HL-60/S4 treated with retinoic acid at 250 ng/mL for 4 days and 3 days (cell line): ENCODE results near the gene SNHG17.
"Not testable (repeated sequence)": the region's sequence is repeated elsewhere in the genome, so short reads cannot be mapped to it uniquely, and the experiment has no call there.

ENCODE experiments used
- in situ Hi-C: fragments of 300-500 bp; cut with MboI; formaldehyde crosslinking; loops from 2 replicates; pipeline ENCODE4 v1.7.0; 2022; ENCODE audit warnings: low sequenced_read_pairs

Gene SNHG17

GRCh38 chr20:38434770-38435554 lies at the start of gene SNHG17:
TSS of gene SNHG17 (minus strand) at chr20:38435328.
- in situ Hi-C loops: no loop called here

GRCh38 chr20:38479596-38479995 lies 44.5 kb upstream of the SNHG17 start:
- in situ Hi-C loops: no loop called here

DNA sequence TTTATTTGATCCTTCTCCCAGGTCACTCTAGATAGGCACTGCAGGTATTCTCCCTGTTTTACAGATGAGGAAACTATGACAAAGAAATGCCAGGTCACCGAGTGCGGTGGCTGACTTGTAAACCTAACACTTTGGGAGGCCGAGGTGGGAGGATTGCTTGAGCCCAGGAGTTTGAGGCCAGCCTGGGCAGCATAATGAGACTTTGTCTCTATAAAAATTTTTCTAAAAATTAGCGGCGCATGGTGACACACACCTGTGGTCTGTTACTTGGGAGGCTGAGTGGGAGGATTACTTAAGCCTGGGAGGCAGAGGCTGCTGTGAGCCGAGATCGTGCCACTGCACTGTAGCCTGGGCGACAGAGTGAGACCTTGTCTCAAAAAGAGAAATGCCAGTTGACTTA lies 42.6 kb upstream of the SNHG17 start:
- in situ Hi-C loops: no loop called here

- in situ Hi-C loops: no loop called here
Measured at GRCh38 chr20:38473367-38473795, 38.3 kb upstream of the SNHG17 start.

GRCh38 chr20:38472513-38473366 lies 37.6 kb upstream of the SNHG17 start, which contains the start of gene RALGAPB:
TSS of gene RALGAPB (plus strand) at chr20:38472843. CDS start at chr20:38488433, 15,590 bp downstream.
- in situ Hi-C loops: no loop called here

DNA sequence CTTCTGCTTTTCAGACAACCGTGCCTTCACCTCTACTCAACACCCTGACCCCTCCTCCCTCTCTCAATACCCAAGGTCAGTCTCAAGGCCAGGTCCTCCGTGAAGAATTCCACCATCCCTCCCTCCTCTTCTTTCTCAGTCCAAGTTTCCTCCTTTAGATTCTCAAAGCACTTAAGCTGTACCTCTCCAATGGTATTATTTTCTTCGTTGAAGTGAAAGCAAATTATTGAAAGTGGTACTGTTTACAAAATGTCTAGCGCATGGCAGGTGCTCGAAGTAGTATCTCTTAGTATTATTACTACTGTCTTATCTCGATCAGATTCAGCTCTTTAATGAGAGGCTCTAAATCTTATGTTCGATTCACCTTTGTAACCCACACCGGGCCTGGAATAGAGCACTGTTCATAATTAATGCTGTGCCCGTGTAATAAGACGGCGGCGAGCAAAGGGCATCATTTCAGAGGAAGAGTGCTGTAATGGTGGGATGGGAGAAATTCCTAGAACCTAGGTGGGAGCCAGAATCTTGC lies 36.9 kb upstream of the SNHG17 start:
- in situ Hi-C loops: no loop called here

DNA sequence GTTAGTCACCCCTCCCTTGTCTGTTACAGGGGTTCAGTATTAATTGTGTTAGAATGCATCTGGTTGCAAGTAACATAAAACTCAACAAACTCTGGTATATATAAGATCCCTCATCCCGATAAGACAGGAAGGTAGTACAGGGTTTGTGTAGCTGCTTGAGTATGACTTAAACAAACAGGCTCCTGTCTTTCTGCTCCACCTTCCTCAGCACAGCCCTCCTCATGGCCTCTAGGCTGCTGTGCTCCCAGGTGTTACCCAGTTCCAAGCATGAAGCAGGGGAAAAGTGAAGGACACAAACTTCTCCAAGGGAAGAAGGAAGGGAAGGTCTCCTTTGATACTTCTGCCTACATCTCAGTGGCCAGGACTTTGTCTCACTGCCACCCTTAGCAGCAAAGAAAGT lies 36.1 kb upstream of the SNHG17 start:
- in situ Hi-C loops: no loop called here

GRCh38 chr20:38466983-38467382 lies 31.9 kb upstream of the SNHG17 start:
- in situ Hi-C loops: no loop called here

DNA sequence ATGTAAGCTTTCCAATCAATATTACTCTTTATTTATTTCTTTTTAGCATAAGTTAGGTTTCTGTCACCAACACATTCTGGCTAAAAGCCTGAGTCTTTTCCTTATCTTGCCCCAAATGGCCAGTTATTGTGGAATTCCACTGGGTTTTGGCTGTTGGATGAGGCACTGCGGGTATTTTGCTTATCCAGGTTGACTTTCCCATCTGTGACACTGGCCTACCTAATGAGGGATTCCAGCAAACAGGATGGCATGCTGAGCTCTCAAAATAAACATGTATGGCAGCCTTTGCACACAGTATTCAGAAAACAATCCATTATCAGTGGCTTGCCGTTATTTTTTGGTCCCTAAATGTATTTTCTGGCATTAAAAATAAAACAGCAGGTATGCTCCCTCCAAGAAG lies 31.0 kb upstream of the SNHG17 start:
- in situ Hi-C loops: no loop called here

DNA sequence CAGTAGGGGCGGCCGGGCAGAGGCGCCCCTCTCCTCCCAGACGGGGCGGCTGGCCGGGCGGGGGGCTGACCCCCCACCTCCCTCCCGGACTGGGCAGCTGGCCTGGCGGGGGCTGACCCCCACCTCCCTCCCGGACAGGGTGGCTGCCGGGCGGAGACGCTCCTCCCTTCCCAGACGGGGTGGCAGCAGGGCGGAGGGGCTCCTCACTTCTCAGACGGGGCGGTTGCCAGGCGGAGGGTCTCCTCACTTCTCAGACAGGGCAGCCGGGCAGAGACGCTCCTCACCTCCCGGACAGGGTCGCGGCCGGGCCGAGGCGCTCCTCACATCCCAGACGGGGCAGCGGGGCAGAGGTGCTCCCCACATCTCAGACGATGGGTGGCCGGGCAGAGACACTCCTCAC lies 26.4 kb upstream of the SNHG17 start:
- in situ Hi-C loops: not testable (repeated sequence)

DNA sequence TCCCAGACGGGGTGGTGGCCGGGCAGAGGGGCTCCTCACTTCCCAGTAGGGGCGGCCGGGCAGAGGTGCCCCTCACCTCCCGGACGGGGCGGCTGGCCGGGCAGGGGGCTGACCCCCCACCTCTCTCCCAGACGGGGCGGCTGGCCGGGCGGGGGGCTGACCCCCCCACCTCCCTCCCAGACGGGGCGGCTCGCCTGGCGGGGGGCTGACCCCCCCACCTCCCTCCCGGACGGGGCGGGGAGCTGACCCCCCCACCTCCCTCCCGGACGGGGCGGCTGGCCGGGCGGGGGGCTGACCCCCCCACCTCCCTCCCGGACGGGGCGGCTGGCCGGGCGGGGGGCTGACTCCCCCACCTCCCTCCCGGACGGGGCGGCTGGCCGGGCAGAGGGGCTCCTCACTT lies 26.0 kb upstream of the SNHG17 start:
- in situ Hi-C loops: not testable (repeated sequence)

- in situ Hi-C loops: not testable (repeated sequence)
Measured at GRCh38 chr20:38460631-38461030, 25.5 kb upstream of the SNHG17 start.

DNA sequence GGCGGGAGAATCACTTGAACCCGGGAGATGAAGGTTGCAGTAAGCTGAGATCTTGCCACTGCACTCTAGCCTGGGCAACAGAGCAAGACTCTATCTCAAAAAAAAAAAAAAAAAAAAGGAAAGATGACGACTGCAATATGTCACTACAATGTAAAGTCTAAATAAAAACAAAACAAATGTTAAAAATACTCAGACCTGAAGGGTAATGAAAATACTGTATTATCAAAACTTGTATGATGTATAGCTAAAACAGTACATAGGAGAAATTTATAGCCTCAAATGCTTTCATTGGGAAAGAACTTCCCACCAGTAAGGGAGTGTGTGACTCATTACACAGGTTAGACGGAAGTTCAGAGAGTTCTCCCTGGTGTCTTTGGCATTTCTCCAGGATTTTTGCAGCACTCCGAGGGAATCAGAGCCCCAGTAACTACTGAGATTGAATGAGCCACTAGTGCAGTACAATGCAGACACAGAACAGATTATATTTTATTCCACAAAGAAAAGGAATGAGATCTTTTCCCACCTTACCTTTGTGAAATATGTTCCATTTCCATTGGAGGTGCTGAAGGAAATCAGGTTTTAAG lies 25.0 kb upstream of the SNHG17 start:
- in situ Hi-C loops: no loop called here

- in situ Hi-C loops: no loop called here
Measured at GRCh38 chr20:38458314-38458713, 23.2 kb upstream of the SNHG17 start.

GRCh38 chr20:38454556-38455473 lies 19.7 kb upstream of the SNHG17 start:
- in situ Hi-C loops: no loop called here

GRCh38 chr20:38453941-38454340 lies 18.8 kb upstream of the SNHG17 start:
- in situ Hi-C loops: no loop called here

DNA sequence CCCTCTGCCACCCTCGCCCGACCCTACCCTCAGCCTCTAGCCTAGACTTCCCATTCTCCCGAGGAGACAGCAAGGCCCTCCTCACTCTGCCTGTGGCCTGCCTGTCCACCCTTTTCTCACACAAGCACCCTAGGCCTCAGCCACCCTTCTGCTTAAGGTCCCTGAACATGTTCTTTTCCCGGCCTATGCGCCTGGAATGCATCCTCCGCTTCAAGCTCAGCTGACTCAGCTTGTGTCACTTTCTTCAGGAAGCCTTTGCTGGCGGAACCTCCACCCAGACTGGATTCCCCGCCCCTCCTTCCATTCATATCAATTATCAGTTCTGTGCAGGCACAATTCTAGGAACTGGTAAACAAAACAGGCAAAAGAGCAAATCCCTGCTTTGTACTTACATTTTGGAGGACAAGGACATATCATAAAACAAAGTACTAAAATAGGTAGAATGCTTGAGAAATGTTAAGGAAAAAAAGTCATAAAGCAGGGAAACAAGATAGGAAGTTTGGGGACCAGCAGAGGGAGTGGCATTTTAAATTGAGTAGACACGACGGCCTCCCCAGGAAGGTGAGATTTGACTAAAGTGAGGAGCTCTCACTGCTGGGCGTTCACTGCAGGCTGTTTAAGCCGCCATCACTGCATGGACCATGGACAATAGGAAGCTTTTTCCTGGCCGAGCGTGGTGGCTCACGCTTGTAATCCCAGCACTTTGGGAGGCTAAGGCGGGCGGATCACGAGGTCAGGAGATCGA lies 17.9 kb upstream of the SNHG17 start:
- in situ Hi-C loops: no loop called here

DNA sequence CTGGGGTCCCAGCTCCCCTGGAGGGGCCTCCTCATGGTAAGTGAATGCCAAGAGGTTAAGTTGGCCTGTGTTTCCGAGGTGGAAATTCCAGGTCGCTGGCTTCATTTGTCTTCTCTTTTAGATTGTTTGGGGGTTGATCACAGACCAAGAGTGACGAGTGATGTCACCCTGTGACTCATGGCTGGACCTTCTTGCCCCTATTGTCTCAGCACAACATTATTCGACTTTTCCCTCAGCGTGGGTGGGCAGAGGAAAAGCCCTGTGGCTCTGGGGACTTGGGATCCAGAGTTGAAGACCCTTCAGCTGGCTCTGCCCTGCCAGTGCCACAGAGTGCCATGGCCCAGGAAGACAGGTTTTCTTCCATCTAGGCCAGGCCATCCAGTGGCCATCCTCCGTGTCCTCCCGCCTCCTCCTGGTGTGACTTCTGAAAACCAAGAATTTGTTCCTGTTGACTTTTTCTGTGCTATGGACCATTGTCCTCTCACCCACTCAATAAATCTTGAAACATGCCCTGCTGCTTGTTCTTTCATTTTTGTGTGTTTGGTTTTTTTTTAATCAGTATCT lies 15.4 kb upstream of the SNHG17 start:
- in situ Hi-C loops: no loop called here

DNA sequence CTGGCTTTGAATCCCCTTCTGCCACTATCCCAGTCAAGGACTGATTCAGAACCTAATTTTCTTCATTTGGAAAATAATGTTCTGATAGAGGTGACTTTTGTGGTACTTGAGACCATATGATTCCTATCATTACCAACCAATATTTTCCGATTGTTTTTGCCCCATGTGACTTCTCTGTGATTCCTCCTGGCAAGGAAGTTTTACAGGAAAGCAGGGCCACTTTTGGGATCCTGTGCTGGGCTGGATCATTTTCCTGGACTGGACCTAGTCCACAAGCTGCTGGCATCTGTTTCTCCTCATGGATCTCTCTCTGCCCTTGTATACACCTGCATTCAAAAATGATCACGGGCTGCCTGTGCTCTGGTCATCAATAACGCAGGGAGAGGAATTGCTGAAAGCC lies 13.9 kb upstream of the SNHG17 start:
- in situ Hi-C loops: no loop called here
